GM18517 (cell line): ENCODE data around the gene BLOC1S4.

Experiments
- ATAC-seq: cut with Tn5 transposase; IDR thresholded peaks from one replicate; pipeline ENCODE4 v1.9.1; 2021; ENCODE audit warnings: mild to moderate bottlenecking, moderate library complexity; ENCODE audit not compliant: unreplicated experiment

The BLOC1S4 gene

GRCh38 chr4:6760865-6761264 is 44.9 kb downstream of the BLOC1S4 start:
- no peak for ATAC-seq

GRCh38 chr4:6761649-6762615 is 46.0 kb downstream of the BLOC1S4 start:
- no peak for ATAC-seq

- no peak for ATAC-seq
Observed at GRCh38 chr4:6763330-6763851, 47.4 kb downstream of the BLOC1S4 start.

- no peak for ATAC-seq
Observed at GRCh38 chr4:6764976-6765620, 49.1 kb downstream of the BLOC1S4 start.

GRCh38 chr4:6765703-6766102 is 49.7 kb downstream of the BLOC1S4 start:
- ATAC-seq: no peak
